ENCODE results near the gene UBE2R2. TPM values are rescaled to one million over a fixed set of nuclear protein-coding genes. Genes with fewer than 3 reads are reported as not detected.

Gene UBE2R2
- total and polyA plus RNA-seq, 12 donors: 15.8 to 47.9 (median 41.4) TPM

DNA sequence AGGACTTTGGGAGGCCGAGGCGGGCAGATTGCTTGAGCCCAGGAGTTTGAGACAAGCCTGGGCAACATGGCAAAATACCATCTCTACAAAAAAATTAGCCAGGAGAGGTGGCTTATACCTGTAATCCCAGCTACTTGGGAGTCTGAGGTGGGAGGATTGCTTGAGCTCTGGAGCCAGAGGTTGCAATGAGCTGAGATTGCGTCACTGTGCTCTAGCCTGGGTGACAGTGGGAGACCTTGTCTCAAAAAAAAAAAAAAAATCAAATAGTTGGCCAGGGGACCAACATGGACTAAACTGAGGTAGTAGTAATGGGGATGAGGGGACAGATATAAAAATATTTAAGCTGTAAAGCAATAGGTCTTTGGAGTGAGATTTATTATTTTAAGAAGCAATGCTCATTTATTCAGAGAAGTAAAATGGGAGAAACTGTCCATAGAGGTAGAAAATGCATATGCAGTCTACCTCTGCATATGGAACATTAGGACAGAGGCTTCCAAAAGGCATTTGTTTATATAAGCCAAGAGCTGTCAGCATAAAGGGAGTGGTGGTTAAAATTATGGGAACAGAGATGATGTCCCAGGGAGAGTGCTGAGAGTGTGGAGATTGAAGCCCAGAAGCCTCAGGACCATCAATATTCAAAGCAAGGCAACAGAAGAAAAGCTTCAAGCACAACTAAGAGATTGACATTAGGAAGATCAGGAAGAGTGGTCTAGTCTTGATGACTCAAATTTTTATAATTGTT lies 98.1 kb downstream of the UBE2R2 start:
- intact Hi-C loops (cut with DNase I): loop anchor here in 3 of 10 donors (5.0 kb wide), 2 partner anchors 43 to 98 kb away; partner anchors contain the start of gene UBE2R2 (in 2 of the 3)
- H3K9me3 ChIP-seq: no peaks in the 10 kb centered on the region
- DNase-seq (no peak), ATAC-seq (no peak)
- H3K4me3 ChIP-seq: no peak overlapping the region
- H3K36me3 ChIP-seq: peaks cover 0 to 93% (median 17%) of the 10 kb centered on the region in 9 donors
- 81 to 96% methylated on average over 3 of the region's 3 CpGs for WGBS, 2 donors
- H3K27me3 ChIP-seq: no peaks in the 10 kb centered on the region
- peaks cover 0 to 39% (median 12%) of the 10 kb centered on the region in 9 donors for H3K4me1 ChIP-seq
- TF ChIP-seq, protein P1, sequence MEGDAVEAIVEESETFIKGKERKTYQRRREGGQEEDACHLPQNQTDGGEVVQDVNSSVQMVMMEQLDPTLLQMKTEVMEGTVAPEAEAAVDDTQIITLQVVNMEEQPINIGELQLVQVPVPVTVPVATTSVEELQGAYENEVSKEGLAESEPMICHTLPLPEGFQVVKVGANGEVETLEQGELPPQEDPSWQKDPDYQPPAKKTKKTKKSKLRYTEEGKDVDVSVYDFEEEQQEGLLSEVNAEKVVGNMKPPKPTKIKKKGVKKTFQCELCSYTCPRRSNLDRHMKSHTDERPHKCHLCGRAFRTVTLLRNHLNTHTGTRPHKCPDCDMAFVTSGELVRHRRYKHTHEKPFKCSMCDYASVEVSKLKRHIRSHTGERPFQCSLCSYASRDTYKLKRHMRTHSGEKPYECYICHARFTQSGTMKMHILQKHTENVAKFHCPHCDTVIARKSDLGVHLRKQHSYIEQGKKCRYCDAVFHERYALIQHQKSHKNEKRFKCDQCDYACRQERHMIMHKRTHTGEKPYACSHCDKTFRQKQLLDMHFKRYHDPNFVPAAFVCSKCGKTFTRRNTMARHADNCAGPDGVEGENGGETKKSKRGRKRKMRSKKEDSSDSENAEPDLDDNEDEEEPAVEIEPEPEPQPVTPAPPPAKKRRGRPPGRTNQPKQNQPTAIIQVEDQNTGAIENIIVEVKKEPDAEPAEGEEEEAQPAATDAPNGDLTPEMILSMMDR (IDR thresholded peaks at IDR 0.05): no peak
- H3K27ac ChIP-seq: no peak overlapping the region

DNA sequence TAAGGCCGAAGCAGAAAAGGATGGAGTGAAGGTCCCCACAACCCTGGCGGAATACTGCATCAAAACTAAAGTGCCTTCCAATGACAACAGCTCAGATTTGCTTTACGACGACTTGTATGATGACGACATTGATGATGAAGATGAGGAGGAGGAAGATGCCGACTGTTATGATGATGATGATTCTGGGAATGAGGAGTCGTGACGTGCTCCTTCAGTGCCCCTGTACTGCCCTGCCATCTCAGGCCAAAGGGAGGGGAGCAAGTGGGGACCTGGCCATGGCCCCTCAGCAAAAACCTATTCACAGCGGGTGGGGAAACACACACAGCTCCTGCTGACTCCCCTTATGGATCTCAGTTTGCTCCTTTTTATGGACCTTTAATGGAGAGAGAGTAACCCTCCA lies 100.1 kb downstream of the UBE2R2 start:
- peaks cover 0 to 100% (median 24%) of the 10 kb centered on the region in 9 donors for H3K36me3 ChIP-seq
- no peaks in the 10 kb centered on the region for H3K27me3 ChIP-seq
- DNase-seq (no peak), ATAC-seq (no peak)
- H3K9me3 ChIP-seq: no peaks in the 10 kb centered on the region
- peaks cover 0 to 48% (median 12%) of the 10 kb centered on the region in 9 donors for H3K4me1 ChIP-seq
- intact Hi-C loops (cut with DNase I): loop anchor here in 2 of 10 donors (5.0 kb wide), 1 partner anchor 100 kb away; the partner anchor contains the start of gene UBE2R2 (in 2 of the 2)
- no peak overlapping the region for H3K4me3 ChIP-seq
- 95 to 96% methylated on average over 9 of the region's 9 CpGs for WGBS, 2 donors
- peak overlapping the region in 2 of 10 donors; percentile 26 to 65 for H3K27ac ChIP-seq
- TF ChIP-seq, protein P1 (IDR thresholded peaks at IDR 0.05): no peak

DNA sequence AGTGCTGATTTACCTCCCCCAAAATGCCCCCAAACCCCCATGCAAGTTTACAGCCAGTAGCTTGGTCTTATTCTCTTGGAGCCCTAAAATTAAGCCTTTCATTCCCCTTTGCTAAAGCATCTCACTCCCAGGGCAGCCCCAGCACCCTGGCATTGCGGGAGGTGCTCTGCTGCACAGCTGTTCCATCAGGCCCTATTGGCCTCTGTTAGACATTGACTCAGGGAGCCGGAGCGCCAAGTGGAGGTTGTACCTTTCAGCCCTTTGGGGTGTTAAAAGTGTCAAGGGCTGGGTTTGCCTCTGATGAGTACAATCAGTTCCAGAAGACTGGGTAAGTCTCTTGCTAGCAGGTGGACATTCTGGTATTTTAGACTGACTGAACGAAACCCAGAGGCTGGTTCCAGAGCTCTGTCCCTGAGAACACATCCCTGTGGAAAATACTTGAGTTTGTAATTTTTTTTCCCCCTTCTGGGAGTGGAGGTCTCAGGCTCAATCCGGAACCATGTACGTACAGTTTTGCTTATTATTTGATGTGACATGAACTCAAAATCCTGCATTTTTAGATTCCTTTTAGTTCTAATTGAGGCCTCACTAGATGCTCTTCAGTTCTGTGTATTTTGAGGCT lies 102.4 kb downstream of the UBE2R2 start:
- ATAC-seq (peak in 3 of 8 donors; percentile 47 to 55 (median 51)), DNase-seq (no peak)
- H3K27ac ChIP-seq: peak overlapping the region in 3 of 10 donors; percentile 45 to 68 (median 65)

More for the DNA sequence above, 102.4 kb downstream of the UBE2R2 start:
- Histone ChIP-seq H3K9me3 (no peaks in the 10 kb centered on the region), H3K4me3 (no peak overlapping the region), H3K36me3 (peaks cover 0 to 100% (median 37%) of the 10 kb centered on the region in 9 donors), H3K4me1 (peaks cover 0 to 45% (median 16%) of the 10 kb centered on the region in 9 donors), H3K27me3 (no peaks in the 10 kb centered on the region)
- TF ChIP-seq, protein P1 (IDR thresholded peaks at IDR 0.05): no peak
- intact Hi-C loops (cut with DNase I): loop anchor here in 2 of 10 donors (5.0 kb wide), 1 partner anchor 102 kb away; the partner anchor contains the start of gene UBE2R2 (in 2 of the 2)
- 66 to 78% methylated on average over 6 of the region's 6 CpGs for WGBS, 2 donors
